GM10266 (cell line): ENCODE data around the gene HTR1E.

ENCODE experiments used
- DNase-seq: peaks from one replicate; pipeline ENCODE4 v3.0.0; 2012; ENCODE audit errors: extremely low spot score
- CTCF ChIP-seq: IDR thresholded peaks from 2 replicates; pipeline ENCODE4 v1.5.1; 2012; ENCODE audit warnings: mild to moderate bottlenecking, low read depth; ENCODE audit not compliant: control insufficient read depth, insufficient read depth; ENCODE audit errors: missing control alignments

HTR1E gene

GRCh38 chr6:86959656-86960055 is 22.3 kb downstream of the HTR1E start:
- DNase-seq: no peak
- no peak for TF ChIP-seq CTCF

- no peak for TF ChIP-seq CTCF
- no peak for DNase-seq
These were observed 24.3 kb downstream of the HTR1E start for GRCh38 chr6:86961455-86962200.

GRCh38 chr6:86963352-86963751 is 26.0 kb downstream of the HTR1E start:
- DNase-seq: no peak
- no peak for TF ChIP-seq CTCF

GRCh38 chr6:86964029-86964579 is 26.8 kb downstream of the HTR1E start:
- DNase-seq: no peak
- no peak for TF ChIP-seq CTCF

- TF ChIP-seq CTCF: no peak
- DNase-seq: no peak
These were observed 28.9 kb downstream of the HTR1E start for GRCh38 chr6:86966271-86966670.

GRCh38 chr6:86969573-86969972 is 32.2 kb downstream of the HTR1E start:
- no peak for TF ChIP-seq CTCF
- no peak for DNase-seq

GRCh38 chr6:86973088-86973487 is 35.8 kb downstream of the HTR1E start:
- TF ChIP-seq CTCF: no peak
- no peak for DNase-seq
